GM10248 (cell line): ENCODE measurements around the gene SLC35F5.
"Not testable (repeated sequence)": the region's sequence is repeated elsewhere in the genome, so short reads cannot be mapped to it uniquely, and the experiment has no call there.

ENCODE experiments used
- CTCF ChIA-PET: fragments of 300-600 bp; sonication (Branson Sonifier 250); formaldehyde crosslinking; extraction: SDS; loops from one replicate; lab custom pipeline; 2021; ENCODE audit warnings: antibody characterized with exemption; lab: Yijun Ruan, JAX
- POLR2A ChIA-PET: fragments of 350-650 bp; sonication (Branson Sonifier 250); formaldehyde crosslinking; extraction: SDS; loops from one replicate; lab custom pipeline; 2020; ENCODE audit warnings: antibody characterized with exemption; lab: Yijun Ruan, JAX
- DNase-seq: peaks from one replicate; pipeline ENCODE4 v3.0.0; 2012; ENCODE audit errors: extremely low spot score
- TF ChIP-seq, protein P1 (sequence below): IDR thresholded peaks from 2 replicates; pipeline ENCODE4 v1.5.1; 2012; ENCODE audit warnings: mild to moderate bottlenecking, low read depth; ENCODE audit errors: extremely low read depth, missing control alignments, control extremely low read depth

Gene SLC35F5

DNA sequence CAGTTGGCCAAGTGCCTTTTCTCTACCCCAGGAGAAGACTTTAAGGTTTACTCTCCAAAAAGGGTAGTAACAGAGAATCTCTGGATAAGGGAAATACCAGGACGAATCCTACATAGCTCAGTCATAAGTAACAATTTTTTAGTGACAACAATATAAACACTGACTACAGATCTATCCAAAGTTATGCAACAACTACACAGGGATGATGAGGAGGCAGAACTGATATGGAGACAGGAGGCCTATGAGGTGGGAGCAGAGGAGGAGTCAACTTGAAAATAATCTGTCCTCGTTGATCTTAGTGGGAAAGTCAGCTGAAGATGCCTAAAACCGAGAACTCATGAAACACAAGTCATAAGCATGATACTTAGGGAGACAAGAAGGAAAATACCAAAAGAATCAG, 40.2 kb downstream of the SLC35F5 start:
- POLR2A ChIA-PET, result no interaction called here
- CTCF ChIA-PET, result interaction anchor here (1.3 to 3.5 kb wide), 3 partner anchors 9 to 112 kb away, joined by 6 to 17 read pairs (median 8); no protein-coding TSS in a partner anchor
- TF ChIP-seq, protein P1, sequence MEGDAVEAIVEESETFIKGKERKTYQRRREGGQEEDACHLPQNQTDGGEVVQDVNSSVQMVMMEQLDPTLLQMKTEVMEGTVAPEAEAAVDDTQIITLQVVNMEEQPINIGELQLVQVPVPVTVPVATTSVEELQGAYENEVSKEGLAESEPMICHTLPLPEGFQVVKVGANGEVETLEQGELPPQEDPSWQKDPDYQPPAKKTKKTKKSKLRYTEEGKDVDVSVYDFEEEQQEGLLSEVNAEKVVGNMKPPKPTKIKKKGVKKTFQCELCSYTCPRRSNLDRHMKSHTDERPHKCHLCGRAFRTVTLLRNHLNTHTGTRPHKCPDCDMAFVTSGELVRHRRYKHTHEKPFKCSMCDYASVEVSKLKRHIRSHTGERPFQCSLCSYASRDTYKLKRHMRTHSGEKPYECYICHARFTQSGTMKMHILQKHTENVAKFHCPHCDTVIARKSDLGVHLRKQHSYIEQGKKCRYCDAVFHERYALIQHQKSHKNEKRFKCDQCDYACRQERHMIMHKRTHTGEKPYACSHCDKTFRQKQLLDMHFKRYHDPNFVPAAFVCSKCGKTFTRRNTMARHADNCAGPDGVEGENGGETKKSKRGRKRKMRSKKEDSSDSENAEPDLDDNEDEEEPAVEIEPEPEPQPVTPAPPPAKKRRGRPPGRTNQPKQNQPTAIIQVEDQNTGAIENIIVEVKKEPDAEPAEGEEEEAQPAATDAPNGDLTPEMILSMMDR, result no peak
- DNase-seq, result no peak

DNA sequence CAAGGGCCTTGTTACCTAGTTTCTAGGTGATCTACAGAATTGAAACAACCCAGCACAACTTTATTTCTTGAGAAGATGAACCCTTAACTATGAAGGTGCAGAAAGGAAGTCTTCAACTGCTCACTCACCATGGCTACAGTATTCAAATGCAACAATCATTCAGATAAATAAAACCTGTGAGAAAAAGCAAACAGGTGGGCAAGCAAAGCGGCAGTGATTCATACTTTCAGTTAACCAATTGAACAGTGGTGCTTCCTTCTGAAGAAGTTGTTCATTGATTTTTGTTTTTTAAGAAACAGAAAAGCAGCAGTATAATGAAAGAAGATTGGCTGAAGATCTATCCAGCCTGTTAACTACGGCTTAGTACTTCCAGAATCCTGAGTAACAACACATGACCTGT, 43.5 kb downstream of the SLC35F5 start:
- TF ChIP-seq, protein P1, result no peak
- ChIA-PET CTCF (interaction anchor here (3.9 kb wide), 1 partner anchor 12 kb away, joined by 19 read pairs; no protein-coding TSS in a partner anchor), POLR2A (no interaction called here)
- DNase-seq, result no peak

DNA sequence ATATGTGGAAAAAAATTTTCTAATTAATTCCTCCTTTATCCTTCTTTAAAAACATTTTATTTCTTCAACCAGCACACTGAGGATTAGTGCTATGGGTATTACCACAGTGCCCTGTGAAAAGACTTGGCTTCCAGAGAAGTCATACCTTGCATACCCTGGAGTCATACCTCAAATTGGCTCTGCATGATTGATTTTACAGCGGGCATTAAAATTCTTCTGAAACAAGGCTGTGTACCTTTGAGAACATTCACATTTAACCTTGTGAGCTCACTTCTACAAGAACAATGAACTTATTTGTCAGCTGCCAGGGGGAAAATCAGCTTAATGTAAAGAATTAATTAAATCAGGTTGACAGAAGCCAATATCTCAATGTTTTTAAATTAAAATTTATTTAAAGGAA, 44.6 kb downstream of the SLC35F5 start:
- POLR2A ChIA-PET, result no interaction called here
- no peak for DNase-seq
- CTCF ChIA-PET, result interaction anchor here (3.9 kb wide), 1 partner anchor 11 kb away, joined by 19 read pairs; no protein-coding TSS in a partner anchor
- TF ChIP-seq, protein P1, result no peak

DNA sequence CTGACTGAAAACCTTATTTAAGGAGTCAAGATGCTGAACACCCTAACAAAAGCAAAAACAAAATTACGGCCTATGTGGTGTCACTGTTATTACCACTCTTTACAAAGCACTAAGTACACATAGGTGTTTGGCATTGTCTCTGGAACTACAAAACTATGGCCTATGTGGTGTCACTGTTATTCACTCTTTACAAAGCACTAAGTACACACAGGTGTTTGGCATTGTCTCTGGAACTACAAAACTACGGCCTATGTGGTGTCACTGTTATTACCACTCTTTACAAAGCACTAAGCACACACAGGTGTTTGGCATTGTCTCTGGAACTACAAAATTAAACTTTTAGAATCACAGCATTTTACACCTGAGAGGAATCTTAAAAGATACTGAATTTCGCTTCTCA, 47.4 kb downstream of the SLC35F5 start:
- CTCF ChIA-PET, result interaction anchor here (0.9 to 1.1 kb wide), 2 partner anchors 9 to 15 kb away, joined by 3 read pairs; no protein-coding TSS in a partner anchor
- DNase-seq, result no peak
- TF ChIP-seq, protein P1, result no peak
- POLR2A ChIA-PET, result no interaction called here

DNA sequence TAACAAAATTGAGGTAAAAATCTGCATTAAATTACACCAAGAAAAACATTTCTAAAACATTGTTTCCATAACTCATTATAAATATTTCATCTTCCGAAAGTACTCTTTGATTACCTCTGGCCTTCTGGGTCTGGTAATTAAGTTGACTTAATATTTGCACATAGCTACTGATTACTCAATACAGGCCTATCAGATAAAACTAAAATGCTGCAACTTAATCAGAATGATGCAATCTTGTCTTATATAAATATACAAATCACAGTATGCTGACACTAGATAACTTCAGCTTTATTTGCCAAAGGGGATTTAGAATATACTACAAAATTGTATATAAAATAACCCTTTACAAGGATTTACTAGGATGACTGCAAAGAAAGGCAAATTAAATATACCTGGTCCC, 49.3 kb downstream of the SLC35F5 start:
- CTCF ChIA-PET, result interaction anchor here (1.0 to 2.1 kb wide), 4 partner anchors 11 to 103 kb away, joined by 3 to 7 read pairs (median 4); no protein-coding TSS in a partner anchor
- TF ChIP-seq, protein P1, result no peak
- no peak for DNase-seq
- POLR2A ChIA-PET, result no interaction called here

DNA sequence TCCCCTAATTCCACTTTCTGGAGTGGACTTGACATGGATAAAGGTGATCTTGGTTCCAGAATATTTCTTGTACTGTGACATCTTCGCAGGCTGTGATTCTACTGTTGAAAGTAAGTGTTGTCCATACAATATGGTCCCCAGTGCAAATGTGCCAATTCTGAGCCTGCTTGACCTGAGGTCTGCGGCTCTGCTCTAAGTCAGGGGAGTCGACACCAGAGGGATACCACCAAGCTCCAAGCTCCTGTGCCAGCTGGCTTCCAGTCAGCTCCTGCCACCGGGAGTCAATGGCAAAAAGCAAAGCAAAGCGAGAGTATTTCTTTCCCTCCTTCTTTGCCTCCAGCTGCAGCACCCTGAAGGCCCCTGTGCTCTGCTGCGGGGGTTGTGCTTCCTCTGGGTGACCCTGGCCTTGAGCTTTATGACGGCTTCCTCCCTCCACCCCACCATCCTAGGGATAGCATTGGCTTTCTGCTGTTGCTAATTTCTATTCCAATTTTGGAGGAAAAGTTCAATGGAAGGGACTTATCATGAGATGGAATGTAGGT, 50.4 kb downstream of the SLC35F5 start:
- TF ChIP-seq, protein P1, result no peak
- CTCF ChIA-PET, result interaction anchor here (0.8 to 2.1 kb wide), 5 partner anchors 12 to 259 kb away, joined by 3 to 7 read pairs (median 3); no protein-coding TSS in a partner anchor
- no peak for DNase-seq
- POLR2A ChIA-PET, result no interaction called here

DNA sequence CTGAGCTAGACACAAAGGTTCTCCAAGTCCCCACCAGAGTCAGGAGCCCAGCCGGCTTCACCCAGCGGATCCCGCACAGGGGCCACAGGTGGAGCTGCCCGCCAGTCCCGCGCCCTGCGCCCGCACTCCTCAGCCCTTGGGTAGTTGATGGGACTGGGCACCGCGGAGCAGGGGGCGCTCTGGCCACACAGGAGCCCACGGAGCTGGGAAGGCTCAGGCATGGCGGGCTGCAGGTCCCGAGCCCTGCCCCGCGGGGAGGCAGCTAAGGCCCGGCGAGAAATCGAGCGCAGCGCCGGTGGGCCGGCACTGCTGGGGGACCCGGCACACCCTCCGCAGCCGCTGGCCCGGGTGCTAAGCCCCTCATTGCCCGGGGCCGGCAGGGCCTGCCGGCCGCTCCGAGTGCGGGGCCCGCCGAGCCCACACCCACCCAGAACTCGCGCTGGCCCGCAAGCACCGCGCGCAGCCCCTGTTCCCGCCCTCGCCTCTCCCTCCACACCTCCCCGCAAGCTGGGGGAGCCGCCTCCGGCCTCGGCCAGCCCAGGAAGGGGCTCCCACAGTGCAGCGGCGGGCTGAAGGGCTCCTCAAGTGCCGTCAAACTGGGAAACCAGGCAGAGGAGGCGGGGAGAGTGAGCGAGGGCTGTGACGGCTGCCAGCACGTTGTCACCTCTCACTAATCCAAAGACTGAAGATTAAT, 52.0 kb downstream of the SLC35F5 start:
- DNase-seq, CTCF ChIA-PET: not testable (repeated sequence)
- POLR2A ChIA-PET, result interaction anchor here (0.7 kb wide), 1 partner anchor 243 kb away, joined by 3 read pairs; no protein-coding TSS in a partner anchor
